CD4-positive, alpha-beta T cell treated with Interleukin-15 for 1 hour (primary cell): ENCODE data around the gene RBM20.
A peak's percentile ranks its signal among the peaks of the same experiment; 100 is the strongest.

Experiments
- DNase-seq: peaks from one replicate; pipeline ENCODE4 v3.0.0-alpha.2; 2020

RBM20 gene

GRCh38 chr10:110840225-110840922 is 196.2 kb downstream of the RBM20 start:
- no peak for DNase-seq

GRCh38 chr10:110840923-110841428 is 196.8 kb downstream of the RBM20 start:
- no peak for DNase-seq

DNA sequence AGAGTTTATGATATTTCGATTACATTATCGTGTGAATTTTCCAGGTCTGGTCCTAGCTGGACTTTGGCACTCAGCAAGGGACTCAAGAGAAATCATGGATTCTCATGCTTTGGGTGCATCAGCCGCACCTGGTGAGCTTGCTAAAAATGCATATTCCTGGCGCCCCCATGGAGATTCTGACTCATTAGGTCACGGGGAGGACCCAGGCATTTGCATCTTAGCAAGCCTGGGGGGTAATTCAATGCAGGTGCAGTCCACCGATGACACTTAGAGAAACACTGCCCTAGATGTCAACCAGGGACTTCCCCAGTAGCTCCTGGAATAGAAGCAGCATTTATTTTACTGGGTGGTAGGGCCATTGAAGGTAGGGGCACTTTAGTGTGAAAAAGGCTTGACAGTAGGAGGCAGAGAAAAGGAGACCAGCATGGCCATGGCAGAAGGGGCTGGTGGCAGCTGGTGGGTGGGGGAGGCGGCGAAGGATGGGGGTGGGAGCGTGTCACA is 197.7 kb downstream of the RBM20 start:
- DNase-seq, result peak; percentile 71

DNA sequence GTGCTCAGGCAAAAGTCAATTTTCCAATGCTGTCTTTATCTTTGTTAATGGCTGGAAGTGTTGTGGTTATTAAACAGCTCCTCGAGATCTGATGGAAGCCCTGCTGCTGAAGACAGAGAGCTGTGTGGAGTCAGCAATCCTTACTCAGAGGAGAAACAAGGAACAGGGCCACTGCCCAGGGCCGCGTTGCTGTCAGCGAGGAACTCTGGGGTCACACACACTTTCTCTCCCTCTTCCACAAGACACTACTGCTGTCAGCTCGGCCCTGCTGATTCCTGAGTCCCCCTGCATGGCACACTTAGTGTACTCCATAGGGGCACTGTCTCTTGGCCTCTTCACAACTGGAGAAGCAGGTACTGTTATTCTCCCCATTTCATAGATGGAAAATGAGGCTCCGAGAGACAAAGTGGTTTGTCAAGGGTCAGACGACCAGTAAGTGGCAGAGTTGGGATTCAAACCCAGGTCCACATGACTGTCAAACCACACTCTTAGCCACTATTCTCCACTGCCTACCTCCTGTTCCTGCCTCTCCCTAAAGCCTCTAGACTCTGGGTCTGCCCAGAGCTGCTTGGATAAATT is 198.3 kb downstream of the RBM20 start:
- no peak for DNase-seq

DNA sequence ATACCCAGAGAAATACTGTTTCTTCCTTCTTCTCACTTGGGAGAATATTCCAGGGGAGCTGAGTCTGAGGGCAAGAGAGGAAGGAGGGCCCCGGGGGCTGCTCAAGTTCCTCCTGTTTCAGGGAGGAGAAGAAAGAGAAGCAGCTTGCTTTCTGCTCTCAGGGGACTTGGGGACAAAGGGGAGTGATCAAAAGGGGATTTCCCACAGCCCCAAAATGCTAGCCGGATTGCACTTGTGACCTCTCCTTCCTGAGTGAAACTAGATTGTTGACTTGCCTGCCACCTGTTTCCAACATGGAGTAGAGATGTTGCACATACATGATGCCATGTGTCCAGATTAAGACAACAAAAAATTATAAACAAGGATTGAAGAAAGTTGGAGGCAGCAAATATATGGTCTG is 198.9 kb downstream of the RBM20 start:
- DNase-seq, result peak; percentile 85

- DNase-seq, result no peak
Measured at GRCh38 chr10:110843796-110844616, 199.9 kb downstream of the RBM20 start.

GRCh38 chr10:110844617-110844881 is 200.4 kb downstream of the RBM20 start:
- DNase-seq, result no peak

DNA sequence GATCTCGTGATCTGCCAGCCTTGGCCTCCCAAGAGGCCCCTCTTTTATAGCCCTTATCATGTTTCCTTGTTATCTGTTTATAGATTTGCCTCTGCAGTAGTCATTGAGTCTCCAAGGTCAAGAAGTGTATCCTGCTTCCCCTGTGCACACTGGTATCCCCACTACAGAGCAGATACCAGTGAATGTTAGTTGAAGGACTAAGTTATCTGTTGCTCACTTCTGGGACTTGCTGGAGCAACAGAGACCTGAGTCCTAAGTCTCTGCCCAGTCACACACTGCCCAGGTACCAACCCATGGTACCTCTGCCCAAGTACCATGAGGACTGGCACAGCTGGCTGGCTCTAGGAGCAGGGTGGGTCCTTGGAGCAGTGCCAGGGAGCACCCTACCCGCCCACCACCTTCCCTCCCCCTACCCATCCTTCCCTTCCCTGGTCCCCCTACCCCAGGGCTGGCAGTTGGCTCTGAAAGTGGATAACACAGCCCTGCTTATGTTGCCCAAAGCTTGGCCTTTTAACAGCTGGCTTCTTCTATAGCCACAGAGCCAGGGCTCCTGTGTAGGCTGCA is 201.1 kb downstream of the RBM20 start:
- DNase-seq, result no peak

DNA sequence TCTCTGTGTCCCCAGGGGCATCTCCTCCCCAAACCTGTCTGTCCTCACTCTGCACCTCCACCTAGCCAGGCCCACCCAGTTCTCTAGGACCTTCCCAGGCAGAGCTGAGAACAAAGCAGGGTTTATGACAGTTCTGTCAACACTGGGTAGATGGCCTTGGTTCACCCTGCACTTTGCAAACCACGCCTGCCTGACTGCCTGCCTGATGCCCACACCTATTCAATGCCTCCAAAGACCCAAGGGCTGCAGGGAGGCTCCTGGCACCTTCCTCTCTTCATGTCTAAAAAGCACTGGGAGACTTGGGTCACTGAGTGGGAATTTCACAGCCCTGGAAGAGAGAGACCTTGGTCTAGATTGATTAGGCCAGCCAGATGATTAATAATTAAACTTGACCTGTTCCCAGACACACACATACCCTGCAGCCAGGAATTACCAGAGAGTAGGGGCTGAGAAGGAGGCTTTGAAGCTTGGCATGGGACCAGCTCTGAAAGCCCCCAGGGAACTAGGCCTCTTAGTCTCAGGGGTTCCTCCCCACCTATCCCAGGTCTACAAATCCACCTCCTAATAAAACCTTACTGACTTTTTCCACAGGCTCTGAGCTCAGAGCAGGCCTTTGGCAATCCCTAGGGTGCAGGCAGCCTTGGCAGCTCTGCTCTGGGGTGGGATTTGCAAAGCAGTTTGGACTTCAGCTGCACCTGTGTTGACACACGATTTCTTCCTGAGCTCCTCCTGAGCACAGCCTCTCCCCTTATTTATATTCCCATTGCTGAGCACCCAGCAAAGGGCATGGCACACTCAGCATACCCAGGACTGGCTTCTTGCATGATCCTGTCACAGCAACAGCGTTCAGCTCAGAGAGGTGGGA is 201.9 kb downstream of the RBM20 start:
- no peak for DNase-seq

- no peak for DNase-seq
Measured at GRCh38 chr10:110847374-110847773, 203.2 kb downstream of the RBM20 start.

DNA sequence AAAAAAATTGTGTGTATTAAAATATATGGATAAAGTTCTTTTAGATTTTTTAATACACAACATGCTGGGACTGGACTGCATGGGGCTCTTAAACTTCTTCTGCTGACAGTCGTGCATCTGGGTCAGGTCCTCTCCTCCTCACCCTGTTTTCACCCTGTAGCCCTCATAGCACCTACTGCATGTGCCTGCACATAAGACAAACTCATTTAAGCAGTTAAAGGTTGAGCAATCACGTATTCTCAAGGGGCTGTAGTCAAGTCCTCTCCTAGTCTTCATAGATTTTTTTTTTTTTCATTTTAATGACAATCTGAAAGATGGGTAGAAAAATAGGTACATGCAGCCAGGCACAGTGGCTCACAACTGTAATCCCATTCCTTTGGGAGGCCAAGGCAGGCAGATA is 204.0 kb downstream of the RBM20 start:
- no peak for DNase-seq

DNA sequence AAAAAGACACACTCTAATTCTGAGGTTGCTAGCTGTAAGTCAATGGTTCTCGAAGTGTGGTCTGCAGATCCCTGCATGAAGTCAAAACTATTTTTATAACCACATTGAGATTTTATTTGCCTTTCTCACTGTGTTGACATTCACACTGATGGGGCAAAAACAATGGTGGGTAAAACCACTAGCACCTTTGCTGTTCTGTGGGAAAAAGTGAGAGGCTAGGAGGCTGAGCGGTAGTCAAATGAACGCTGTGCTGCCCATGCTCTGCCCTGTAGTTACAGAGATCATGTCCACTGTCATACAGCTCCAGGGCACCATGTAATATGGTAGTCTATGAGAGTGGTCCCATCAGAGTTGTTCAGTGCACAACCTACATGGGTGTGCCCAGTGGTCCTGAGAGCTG is 206.0 kb downstream of the RBM20 start:
- no peak for DNase-seq

- no peak for DNase-seq
Measured at GRCh38 chr10:110851020-110851612, 207.0 kb downstream of the RBM20 start.

DNA sequence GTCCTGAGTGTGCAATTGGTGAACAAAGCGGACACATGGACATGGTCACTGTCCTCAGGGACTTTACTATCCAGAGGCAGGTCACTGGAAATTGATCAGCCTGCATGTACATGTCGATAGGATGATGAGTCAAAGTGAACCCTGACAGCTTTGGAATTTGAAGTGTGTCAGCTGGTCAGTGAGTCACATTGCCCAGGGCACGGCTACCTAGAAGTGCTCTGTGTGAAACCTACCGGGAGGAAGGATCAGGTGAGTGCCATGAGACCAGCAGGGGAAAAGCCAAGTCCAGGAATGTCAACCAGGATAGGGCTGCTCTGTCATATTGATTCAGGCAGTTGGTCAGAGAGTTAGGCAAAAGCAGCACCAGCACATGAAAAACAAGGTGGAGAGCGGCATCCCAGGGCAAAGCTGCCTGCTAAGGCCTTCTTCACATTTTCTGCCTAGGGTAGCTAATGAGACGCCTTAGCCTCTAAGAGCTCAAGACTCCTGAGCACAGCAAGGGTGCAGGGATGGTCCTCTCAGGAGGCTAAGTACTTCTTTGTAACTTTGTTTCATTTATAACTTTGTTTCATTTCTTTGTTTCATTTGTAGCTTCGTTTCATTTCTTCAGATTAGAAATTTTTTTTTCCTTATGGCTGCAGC is 208.2 kb downstream of the RBM20 start:
- DNase-seq, result no peak

DNA sequence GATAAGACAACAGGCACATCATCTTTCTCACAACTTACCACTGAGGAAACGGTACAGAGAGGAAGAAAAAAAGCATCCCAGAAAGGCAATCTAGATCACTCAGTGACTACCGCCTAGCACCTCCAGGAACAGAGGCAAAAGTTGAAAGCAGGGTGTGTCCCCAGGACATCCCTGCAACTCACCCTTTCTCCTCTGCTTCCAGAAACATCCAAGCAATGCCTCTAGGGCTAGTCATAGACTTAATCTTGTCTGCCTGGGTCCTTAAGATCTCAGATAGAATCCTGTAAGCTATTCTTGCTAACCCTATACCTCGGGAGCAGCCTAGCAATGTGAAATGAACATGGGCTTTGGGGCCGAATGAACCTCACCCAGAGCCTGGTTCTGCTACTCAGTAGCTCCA is 208.8 kb downstream of the RBM20 start:
- no peak for DNase-seq

DNA sequence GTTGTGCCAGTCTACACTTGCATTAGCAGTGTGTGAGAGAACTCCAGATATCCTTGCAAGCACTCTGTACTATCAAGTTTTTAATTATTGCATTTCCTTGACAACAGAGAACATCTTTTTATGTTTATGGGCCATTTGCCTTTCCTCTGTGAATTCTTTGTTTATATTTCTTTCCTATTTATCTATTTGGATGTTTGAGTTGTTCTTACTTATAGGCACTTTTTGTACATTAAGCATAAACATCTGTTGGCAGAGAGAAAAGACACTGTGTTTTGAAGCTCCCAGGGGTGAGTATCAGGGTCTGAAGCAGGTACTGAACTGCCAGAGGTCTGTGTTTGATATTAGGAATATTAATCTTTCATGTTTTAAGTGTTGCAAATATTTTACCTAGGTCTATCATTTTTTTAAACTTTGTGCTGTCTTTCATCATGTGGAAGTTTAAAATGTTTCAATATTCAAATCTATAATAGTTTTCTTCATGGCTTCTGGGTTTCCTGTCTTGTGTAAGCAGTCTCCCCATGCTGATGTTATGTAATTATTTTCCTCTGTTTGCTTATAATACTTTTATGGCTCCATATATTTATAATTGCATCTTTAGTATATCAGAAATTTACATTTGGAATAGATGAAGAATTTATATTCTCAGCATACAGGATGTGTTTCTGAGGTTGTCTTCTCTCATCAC is 209.9 kb downstream of the RBM20 start:
- DNase-seq, result no peak

GRCh38 chr10:110857265-110858171 is 213.4 kb downstream of the RBM20 start:
- no peak for DNase-seq

- no peak for DNase-seq
Measured at GRCh38 chr10:110858297-110858934, 214.3 kb downstream of the RBM20 start.

DNA sequence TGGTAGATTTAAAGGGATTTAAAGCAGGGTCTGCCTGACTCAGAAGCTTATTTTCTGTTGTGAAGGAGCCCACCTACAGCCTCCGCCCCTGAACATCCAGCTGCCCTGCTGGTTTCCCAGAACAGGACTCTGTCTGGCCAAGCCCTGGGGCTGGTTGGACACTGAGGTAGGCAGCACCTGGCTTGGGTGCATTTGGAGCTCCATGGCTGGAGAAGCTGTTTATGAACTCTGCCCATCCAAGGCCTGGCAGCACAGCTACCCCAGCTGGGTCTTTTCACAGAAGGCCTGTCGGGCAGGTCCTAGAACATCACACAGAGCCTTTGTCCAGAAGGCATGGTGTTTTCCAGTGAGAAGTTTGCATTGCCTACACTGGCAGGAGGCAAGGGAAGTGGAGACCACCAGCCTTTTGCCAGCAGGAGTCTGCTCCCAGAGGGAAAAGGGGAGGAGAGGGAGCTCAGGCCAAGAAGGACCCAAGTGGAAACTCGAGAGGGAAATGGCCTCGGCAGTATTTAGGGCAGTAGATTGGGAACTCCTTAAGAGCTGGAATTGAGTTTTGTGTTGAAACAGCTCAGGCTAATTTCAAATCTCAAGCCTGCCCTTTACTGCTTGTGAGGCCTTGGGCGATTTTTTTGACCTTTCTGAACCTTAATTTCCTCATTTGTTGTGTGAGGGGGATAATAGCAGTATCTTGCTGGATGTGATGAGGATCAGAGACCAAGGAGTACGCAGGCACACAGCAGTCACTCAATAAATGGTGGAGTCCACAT is 215.3 kb downstream of the RBM20 start:
- no peak for DNase-seq
